ENCODE measurements around the gene SLC1A7.

- TF ChIP-seq CTCF (IDR thresholded peaks at IDR 0.05; ENCODE audit: low read depth, low read length, missing input control) (no peak), TAF1 (conservative IDR thresholded peaks at IDR 0.05) (no peak), REST (IDR thresholded peaks at IDR 0.05) (no peak), JUND (IDR thresholded peaks at IDR 0.05) (no peak), EGR1 (IDR thresholded peaks at IDR 0.05; ENCODE audit: low read depth in 2 of 2) (no peak), NR2F2 (IDR thresholded peaks at IDR 0.05) (no peak), RAD21 (IDR thresholded peaks at IDR 0.05) (no peak)
- TF ChIP-seq, protein P1, sequence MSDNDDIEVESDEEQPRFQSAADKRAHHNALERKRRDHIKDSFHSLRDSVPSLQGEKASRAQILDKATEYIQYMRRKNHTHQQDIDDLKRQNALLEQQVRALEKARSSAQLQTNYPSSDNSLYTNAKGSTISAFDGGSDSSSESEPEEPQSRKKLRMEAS (IDR thresholded peaks at IDR 0.05), result no peak
Observed at GRCh38 chr1:53116307-53116810, 26.1 kb downstream of the SLC1A7 start.
